ENCODE results near the gene LIPC. TPM values are rescaled to one million over a fixed set of nuclear protein-coding genes. Genes with fewer than 3 reads are reported as not detected.

Gene LIPC
- total RNA-seq, 1 experiment from 2014 or later: not detected

DNA sequence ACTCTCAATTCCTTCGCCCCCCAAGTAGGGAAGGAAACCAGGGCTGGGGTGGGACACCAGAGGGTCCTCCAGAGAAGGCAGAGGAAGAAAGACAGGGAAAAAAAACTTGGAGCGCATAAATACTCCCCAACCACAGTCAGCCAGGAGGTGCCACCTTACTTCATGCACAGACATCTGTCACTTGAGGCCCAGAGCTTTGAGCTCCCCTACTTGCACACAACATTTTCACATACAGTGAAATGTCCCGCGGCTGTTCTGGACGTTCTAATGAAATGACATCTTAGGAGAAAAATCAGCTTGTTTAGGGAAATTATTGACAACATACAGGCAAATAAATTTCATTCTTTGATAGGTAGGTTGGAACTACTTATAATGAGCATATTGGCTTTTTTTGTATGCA is 113.0 kb downstream of the LIPC start (continued):
- TF ChIP-seq, protein P1, sequence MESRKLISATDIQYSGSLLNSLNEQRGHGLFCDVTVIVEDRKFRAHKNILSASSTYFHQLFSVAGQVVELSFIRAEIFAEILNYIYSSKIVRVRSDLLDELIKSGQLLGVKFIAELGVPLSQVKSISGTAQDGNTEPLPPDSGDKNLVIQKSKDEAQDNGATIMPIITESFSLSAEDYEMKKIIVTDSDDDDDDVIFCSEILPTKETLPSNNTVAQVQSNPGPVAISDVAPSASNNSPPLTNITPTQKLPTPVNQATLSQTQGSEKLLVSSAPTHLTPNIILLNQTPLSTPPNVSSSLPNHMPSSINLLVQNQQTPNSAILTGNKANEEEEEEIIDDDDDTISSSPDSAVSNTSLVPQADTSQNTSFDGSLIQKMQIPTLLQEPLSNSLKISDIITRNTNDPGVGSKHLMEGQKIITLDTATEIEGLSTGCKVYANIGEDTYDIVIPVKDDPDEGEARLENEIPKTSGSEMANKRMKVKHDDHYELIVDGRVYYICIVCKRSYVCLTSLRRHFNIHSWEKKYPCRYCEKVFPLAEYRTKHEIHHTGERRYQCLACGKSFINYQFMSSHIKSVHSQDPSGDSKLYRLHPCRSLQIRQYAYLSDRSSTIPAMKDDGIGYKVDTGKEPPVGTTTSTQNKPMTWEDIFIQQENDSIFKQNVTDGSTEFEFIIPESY (IDR thresholded peaks at IDR 0.05; ENCODE audit: extremely low read depth, insufficient replicate concordance, low read length): no peak
- TF ChIP-seq RAD21 (IDR thresholded peaks at IDR 0.05; ENCODE audit: low read depth): no peak
- no peak for TF ChIP-seq EZH2 (IDR thresholded peaks at IDR 0.05)
- TF ChIP-seq, protein P2, sequence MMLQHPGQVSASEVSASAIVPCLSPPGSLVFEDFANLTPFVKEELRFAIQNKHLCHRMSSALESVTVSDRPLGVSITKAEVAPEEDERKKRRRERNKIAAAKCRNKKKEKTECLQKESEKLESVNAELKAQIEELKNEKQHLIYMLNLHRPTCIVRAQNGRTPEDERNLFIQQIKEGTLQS (IDR thresholded peaks at IDR 0.05): no peak
- TF ChIP-seq, protein P3, sequence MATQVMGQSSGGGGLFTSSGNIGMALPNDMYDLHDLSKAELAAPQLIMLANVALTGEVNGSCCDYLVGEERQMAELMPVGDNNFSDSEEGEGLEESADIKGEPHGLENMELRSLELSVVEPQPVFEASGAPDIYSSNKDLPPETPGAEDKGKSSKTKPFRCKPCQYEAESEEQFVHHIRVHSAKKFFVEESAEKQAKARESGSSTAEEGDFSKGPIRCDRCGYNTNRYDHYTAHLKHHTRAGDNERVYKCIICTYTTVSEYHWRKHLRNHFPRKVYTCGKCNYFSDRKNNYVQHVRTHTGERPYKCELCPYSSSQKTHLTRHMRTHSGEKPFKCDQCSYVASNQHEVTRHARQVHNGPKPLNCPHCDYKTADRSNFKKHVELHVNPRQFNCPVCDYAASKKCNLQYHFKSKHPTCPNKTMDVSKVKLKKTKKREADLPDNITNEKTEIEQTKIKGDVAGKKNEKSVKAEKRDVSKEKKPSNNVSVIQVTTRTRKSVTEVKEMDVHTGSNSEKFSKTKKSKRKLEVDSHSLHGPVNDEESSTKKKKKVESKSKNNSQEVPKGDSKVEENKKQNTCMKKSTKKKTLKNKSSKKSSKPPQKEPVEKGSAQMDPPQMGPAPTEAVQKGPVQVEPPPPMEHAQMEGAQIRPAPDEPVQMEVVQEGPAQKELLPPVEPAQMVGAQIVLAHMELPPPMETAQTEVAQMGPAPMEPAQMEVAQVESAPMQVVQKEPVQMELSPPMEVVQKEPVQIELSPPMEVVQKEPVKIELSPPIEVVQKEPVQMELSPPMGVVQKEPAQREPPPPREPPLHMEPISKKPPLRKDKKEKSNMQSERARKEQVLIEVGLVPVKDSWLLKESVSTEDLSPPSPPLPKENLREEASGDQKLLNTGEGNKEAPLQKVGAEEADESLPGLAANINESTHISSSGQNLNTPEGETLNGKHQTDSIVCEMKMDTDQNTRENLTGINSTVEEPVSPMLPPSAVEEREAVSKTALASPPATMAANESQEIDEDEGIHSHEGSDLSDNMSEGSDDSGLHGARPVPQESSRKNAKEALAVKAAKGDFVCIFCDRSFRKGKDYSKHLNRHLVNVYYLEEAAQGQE (IDR thresholded peaks at IDR 0.05; ENCODE audit: low read depth): no peak
- no peak for TF ChIP-seq CEBPB (IDR thresholded peaks at IDR 0.05; ENCODE audit: low read depth)
- TF ChIP-seq JUND (IDR thresholded peaks at IDR 0.05): no peak
- TF ChIP-seq TCF7L2 (IDR thresholded peaks at IDR 0.05; ENCODE audit: borderline replicate concordance, extremely low read depth, insufficient read depth, insufficient read length): no peak
- TF ChIP-seq SP1 (IDR thresholded peaks at IDR 0.05; ENCODE audit: low read depth): no peak
